Kidney epithelial cell (primary cell): ENCODE results near the gene PHYHD1. TPM values are rescaled to one million over a fixed set of nuclear protein-coding genes. Genes with fewer than 3 reads are reported as not detected.

Experiments used
- DNase-seq: peaks from one replicate; pipeline ENCODE4 v3.0.0-alpha.2; 2010; ENCODE audit warnings: low read depth
- H3K27me3 ChIP-seq: 2 replicates; pipeline ENCODE4 v1.6.0; 2011; ENCODE audit warnings: low read length; ENCODE audit not compliant: control insufficient read depth, insufficient read depth
- H3K36me3 ChIP-seq: 2 replicates; pipeline ENCODE4 v1.5.1; 2011; ENCODE audit warnings: low read length; ENCODE audit not compliant: control insufficient read depth, insufficient read depth
- H3K4me3 ChIP-seq: 2 replicates; pipeline ENCODE4 v1.5.1; 2011; ENCODE audit warnings: low read depth, mild to moderate bottlenecking, control low read depth, low read length
- CTCF ChIP-seq: IDR thresholded peaks from 2 replicates; pipeline ENCODE4 v1.5.1; 2011; ENCODE audit warnings: mild to moderate bottlenecking, moderate library complexity, low read length, control low read depth, inconsistent platforms; ENCODE audit not compliant: insufficient read depth, poor library complexity, severe bottlenecking
- total RNA-seq: library from RNA; depleted of rRNA; stranded (reverse); fragments of >200 nt; gene quantifications from 2 replicates; pipeline ENCODE4 v1.2.3, GENCODE V29; 2015

Gene PHYHD1
- total RNA-seq, 1 donor from 2014 or later, result 21.2 TPM

GRCh38 chr9:128921881-128922763 lies 1.3 kb downstream of the PHYHD1 start:
- no peak for DNase-seq
- Histone ChIP-seq H3K4me3 (peak overlapping the region; percentile 49), H3K36me3 (peaks cover 1% of the 10 kb centered on the region), H3K27me3 (no peaks in the 10 kb centered on the region)
- TF ChIP-seq CTCF, result no peak

GRCh38 chr9:128923493-128923883 lies 2.7 kb downstream of the PHYHD1 start:
- no peak for TF ChIP-seq CTCF
- no peak for DNase-seq
- peaks cover 1% of the 10 kb centered on the region for H3K36me3 ChIP-seq

GRCh38 chr9:128927731-128928411 lies 7.1 kb downstream of the PHYHD1 start:
- peak; percentile 73 for TF ChIP-seq CTCF
- H3K27me3 ChIP-seq, result no peaks in the 10 kb centered on the region
- H3K36me3 ChIP-seq, result no peaks in the 10 kb centered on the region
- no peak overlapping the region for H3K4me3 ChIP-seq
- DNase-seq, result no peak

More at GRCh38 chr9:128923493-128923883, 2.7 kb downstream of the PHYHD1 start:
- Histone ChIP-seq H3K4me3 (no peak overlapping the region), H3K27me3 (no peaks in the 10 kb centered on the region)

- Histone ChIP-seq H3K27me3 (no peaks in the 10 kb centered on the region), H3K4me3 (no peak overlapping the region), H3K36me3 (no peaks in the 10 kb centered on the region)
- DNase-seq, result no peak
- no peak for TF ChIP-seq CTCF
Observed at GRCh38 chr9:128928624-128929023, 7.8 kb downstream of the PHYHD1 start.

GRCh38 chr9:128929560-128929959 lies 8.8 kb downstream of the PHYHD1 start:
- no peak for DNase-seq
- Histone ChIP-seq H3K36me3 (no peaks in the 10 kb centered on the region), H3K4me3 (no peak overlapping the region), H3K27me3 (no peaks in the 10 kb centered on the region)
- TF ChIP-seq CTCF, result no peak

- no peak for TF ChIP-seq CTCF
- no peaks in the 10 kb centered on the region for H3K36me3 ChIP-seq
- no peak overlapping the region for H3K4me3 ChIP-seq
- H3K27me3 ChIP-seq, result no peaks in the 10 kb centered on the region
- no peak for DNase-seq
Observed at GRCh38 chr9:128933731-128934130, 12.9 kb downstream of the PHYHD1 start.
